Measurements from ENCODE around the gene CENPX. TPM values are rescaled to one million over a fixed set of nuclear protein-coding genes. Genes with fewer than 3 reads are reported as not detected.

Gene CENPX
- total RNA-seq, 1 donor, result 18.8 TPM

DNA sequence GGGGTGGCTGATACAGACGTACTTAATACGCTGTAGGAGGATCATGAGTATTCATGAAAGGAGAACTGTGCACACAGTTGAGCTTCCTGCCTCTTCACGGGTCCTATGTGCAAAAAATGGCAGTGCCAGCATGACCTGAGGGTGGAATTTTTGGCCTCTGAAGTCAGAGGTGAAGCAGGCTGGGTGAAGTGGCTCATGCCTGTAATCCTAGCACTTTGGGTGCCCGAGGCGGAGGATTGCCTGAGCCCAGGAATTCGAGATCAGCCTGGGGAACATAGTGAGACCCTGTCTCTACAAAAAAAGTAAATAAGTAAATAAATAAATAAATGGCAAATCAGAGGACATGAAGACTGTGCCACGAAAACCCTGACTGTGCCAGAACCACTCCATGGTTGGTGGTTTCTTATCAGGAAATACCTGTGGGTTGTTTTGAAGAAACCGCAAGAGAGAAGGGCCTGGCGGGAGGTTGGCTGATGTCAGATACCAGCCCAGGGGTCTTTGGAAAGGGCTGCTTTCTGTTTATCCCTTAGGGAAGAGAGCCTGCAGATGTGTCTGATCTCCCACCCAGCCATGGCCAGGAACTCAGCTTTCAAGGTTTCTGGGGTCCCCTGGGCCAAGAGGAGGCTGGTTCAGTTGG lies 41.9 kb downstream of the CENPX start:
- H2AFZ ChIP-seq (ENCODE audit: low read length), result no peak overlapping the region
- peaks cover 16% of the 10 kb centered on the region for H3K79me2 ChIP-seq (ENCODE audit: insufficient read depth, low read length)
- H3K36me3 ChIP-seq (ENCODE audit: insufficient read depth, low read length), result peaks cover 22% of the 10 kb centered on the region
- H3K27ac ChIP-seq (ENCODE audit: low read depth, low read length), result no peak overlapping the region
- no peak overlapping the region for H3K4me3 ChIP-seq (ENCODE audit: insufficient read depth, low read length)
- H4K20me1 ChIP-seq (ENCODE audit: insufficient read depth, low read length), result no peaks in the 10 kb centered on the region
- TF ChIP-seq, protein P1, sequence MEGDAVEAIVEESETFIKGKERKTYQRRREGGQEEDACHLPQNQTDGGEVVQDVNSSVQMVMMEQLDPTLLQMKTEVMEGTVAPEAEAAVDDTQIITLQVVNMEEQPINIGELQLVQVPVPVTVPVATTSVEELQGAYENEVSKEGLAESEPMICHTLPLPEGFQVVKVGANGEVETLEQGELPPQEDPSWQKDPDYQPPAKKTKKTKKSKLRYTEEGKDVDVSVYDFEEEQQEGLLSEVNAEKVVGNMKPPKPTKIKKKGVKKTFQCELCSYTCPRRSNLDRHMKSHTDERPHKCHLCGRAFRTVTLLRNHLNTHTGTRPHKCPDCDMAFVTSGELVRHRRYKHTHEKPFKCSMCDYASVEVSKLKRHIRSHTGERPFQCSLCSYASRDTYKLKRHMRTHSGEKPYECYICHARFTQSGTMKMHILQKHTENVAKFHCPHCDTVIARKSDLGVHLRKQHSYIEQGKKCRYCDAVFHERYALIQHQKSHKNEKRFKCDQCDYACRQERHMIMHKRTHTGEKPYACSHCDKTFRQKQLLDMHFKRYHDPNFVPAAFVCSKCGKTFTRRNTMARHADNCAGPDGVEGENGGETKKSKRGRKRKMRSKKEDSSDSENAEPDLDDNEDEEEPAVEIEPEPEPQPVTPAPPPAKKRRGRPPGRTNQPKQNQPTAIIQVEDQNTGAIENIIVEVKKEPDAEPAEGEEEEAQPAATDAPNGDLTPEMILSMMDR (IDR thresholded peaks at IDR 0.05; ENCODE audit: extremely low read depth, low read depth, low read length), result no peak
- H3K27me3 ChIP-seq (ENCODE audit: insufficient read depth, low read length), result no peaks in the 10 kb centered on the region
- no peaks in the 10 kb centered on the region for H3K9me3 ChIP-seq (ENCODE audit: low read depth, low read length)
- no peak overlapping the region for H3K4me2 ChIP-seq (ENCODE audit: insufficient read depth, low read length)
- peaks cover 7% of the 10 kb centered on the region for H3K4me1 ChIP-seq (ENCODE audit: insufficient read depth, low read length)
- no peak for DNase-seq (ENCODE audit: insufficient read length, low spot score, missing footprints)

DNA sequence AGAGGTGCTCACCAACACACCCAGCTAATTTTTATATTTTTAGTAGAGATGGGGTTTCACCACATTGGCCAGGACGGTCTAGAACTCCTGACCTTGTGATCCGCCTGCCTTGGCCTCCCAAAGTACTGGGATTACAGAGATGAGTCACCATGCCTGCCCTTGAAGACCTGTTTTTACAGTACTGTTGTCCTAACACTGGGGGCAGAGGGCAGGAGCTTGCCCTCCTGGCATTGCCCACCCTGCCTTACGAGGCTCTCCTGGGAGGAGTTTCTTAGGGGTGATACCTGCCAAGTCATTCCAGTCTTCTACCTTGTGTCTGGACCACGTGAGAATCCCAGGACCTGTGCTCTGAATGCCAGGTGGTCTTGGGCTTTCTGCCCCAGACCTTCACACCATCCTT lies 42.6 kb downstream of the CENPX start:
- H4K20me1 ChIP-seq (ENCODE audit: insufficient read depth, low read length), result no peaks in the 10 kb centered on the region
- DNase-seq (ENCODE audit: insufficient read length, low spot score, missing footprints), result no peak
- H3K4me1 ChIP-seq (ENCODE audit: insufficient read depth, low read length), result peaks cover 7% of the 10 kb centered on the region
- no peak overlapping the region for H2AFZ ChIP-seq (ENCODE audit: low read length)
- H3K4me3 ChIP-seq (ENCODE audit: insufficient read depth, low read length), result no peak overlapping the region
- no peaks in the 10 kb centered on the region for H3K27me3 ChIP-seq (ENCODE audit: insufficient read depth, low read length)
- H3K9me3 ChIP-seq (ENCODE audit: low read depth, low read length), result no peaks in the 10 kb centered on the region
- H3K4me2 ChIP-seq (ENCODE audit: insufficient read depth, low read length), result no peak overlapping the region
- peaks cover 16% of the 10 kb centered on the region for H3K79me2 ChIP-seq (ENCODE audit: insufficient read depth, low read length)
- TF ChIP-seq, protein P1 (IDR thresholded peaks at IDR 0.05; ENCODE audit: extremely low read depth, low read depth, low read length), result no peak
- no peak overlapping the region for H3K27ac ChIP-seq (ENCODE audit: low read depth, low read length)
- H3K36me3 ChIP-seq (ENCODE audit: insufficient read depth, low read length), result peaks cover 15% of the 10 kb centered on the region

DNA sequence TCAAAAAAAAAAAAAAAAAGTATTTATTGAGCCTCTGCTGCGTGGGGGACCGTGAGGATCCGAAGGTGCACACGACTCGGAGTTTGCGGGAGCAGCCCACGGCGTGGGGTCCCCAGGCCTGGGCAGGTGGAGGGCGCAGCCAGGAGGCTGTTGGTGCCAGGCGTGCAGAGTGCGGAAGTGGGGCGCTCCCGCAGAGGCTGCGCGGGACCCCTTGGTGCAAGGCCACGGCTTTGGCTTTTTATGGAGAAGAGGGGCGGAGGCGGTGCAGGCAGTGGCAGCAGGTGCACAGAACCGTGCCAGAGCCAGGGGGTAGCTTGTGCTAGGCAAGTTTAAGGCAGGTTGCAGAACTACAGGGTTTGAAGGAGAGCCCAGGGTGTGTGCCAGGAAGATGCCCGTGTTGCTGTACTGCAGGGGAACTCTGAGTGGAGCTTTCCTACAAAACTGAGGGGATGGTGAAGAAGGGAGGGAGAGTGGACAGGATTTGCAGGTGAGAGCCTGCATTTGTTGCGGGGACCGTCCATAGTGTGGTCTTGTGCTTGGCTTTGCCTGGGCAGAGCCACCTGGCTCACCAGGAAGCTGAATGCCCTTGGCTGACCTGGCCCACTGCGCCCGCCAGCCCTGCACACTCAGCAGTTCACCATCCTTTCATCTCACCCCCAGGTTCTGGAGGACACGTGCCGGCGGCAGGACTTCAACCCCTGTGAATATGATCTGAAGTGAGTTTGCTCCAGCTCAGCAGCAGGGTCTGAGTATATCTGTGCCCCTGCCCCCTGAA lies 44.0 kb downstream of the CENPX start:
- Histone ChIP-seq H3K4me2 (ENCODE audit: insufficient read depth, low read length) (peak overlapping the region; percentile 85), H3K27me3 (ENCODE audit: insufficient read depth, low read length) (no peaks in the 10 kb centered on the region), H3K36me3 (ENCODE audit: insufficient read depth, low read length) (peaks cover 11% of the 10 kb centered on the region), H3K79me2 (ENCODE audit: insufficient read depth, low read length) (peaks cover 16% of the 10 kb centered on the region), H3K4me3 (ENCODE audit: insufficient read depth, low read length) (peak overlapping the region; percentile 89), H2AFZ (ENCODE audit: low read length) (no peak overlapping the region), H4K20me1 (ENCODE audit: insufficient read depth, low read length) (no peaks in the 10 kb centered on the region), H3K27ac (ENCODE audit: low read depth, low read length) (no peak overlapping the region), H3K4me1 (ENCODE audit: insufficient read depth, low read length) (peaks cover 7% of the 10 kb centered on the region), H3K9me3 (ENCODE audit: low read depth, low read length) (no peaks in the 10 kb centered on the region)
- TF ChIP-seq, protein P1 (IDR thresholded peaks at IDR 0.05; ENCODE audit: extremely low read depth, low read depth, low read length), result no peak
- no peak for DNase-seq (ENCODE audit: insufficient read length, low spot score, missing footprints)

DNA sequence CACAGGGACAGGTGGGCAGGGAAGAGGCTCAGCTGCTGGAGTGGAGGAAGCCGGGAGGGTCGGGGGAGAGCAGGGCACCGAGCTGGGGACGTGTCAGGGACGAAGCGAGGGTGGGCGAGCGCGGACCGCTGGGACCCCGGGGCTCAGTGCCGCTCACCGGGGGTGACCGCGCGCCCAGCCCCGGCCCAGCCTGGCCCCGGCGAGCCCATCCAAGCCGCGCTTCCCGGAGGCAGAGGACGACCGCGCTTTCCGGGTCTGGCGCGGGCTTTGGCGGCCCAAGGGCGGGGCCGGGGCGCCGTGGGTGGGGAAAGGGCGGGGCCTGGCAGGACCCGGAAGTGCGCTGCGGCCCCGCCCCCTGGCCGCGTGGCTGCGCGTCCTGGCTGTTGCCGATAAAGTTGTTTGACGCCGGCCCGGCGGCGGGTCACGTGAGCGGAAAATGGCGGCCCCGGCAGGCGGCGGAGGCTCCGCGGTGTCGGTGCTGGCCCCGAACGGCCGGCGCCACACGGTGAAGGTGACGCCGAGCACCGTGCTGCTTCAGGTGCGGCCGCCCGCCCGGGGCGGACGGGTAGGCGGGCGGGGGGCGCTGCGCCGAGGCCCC lies 45.4 kb downstream of the CENPX start, which contains the start of gene ASPSCR1:
TSS of gene ASPSCR1 (plus strand) at position 419 of the 598 bp plus-strand sequence. CDS start at position 437, 18 bp downstream.
- Histone ChIP-seq H3K4me3 (ENCODE audit: insufficient read depth, low read length) (peak within 1 kb of the TSS; percentile 89), H3K4me1 (ENCODE audit: insufficient read depth, low read length) (peaks cover 7% of the 10 kb centered on the region), H2AFZ (ENCODE audit: low read length) (peak within 1 kb of the TSS; percentile 80), H3K27me3 (ENCODE audit: insufficient read depth, low read length) (no peaks in the 10 kb centered on the region), H3K27ac (ENCODE audit: low read depth, low read length) (peak within 1 kb of the TSS; percentile 90), H3K4me2 (ENCODE audit: insufficient read depth, low read length) (peak within 1 kb of the TSS; percentile 85), H3K9me3 (ENCODE audit: low read depth, low read length) (peaks cover 4% of the 10 kb centered on the region), H3K79me2 (ENCODE audit: insufficient read depth, low read length) (peaks cover 16% of the 10 kb centered on the region), H3K36me3 (ENCODE audit: insufficient read depth, low read length) (peaks cover 10% of the 10 kb centered on the region), H4K20me1 (ENCODE audit: insufficient read depth, low read length) (no peaks in the 10 kb centered on the region)
- TF ChIP-seq, protein P1 (IDR thresholded peaks at IDR 0.05; ENCODE audit: extremely low read depth, low read depth, low read length), result no peak
- DNase-seq (ENCODE audit: insufficient read length, low spot score, missing footprints), result peak; percentile 99

Data from osteoblast (primary cell).